D721Med (cell line): ENCODE measurements around the gene SPARC.

Experiments used
- DNase-seq: peaks from one replicate; pipeline ENCODE4 v3.0.0; 2011; ENCODE audit warnings: low spot score; ENCODE audit not compliant: insufficient read length
- FAIRE-seq: peaks from 2 replicates; lab custom pipeline; 2011; peaks lifted over from hg19 to GRCh38; lab: Jason Lieb, UNC
- CTCF ChIP-seq: IDR thresholded peaks from 2 replicates; pipeline ENCODE4 v1.5.1; 2012; ENCODE audit warnings: mild to moderate bottlenecking, control low read depth; ENCODE audit not compliant: insufficient read depth; ENCODE audit errors: missing control alignments

Gene SPARC

GRCh38 chr5:151657114-151657513 lies 29.6 kb downstream of the SPARC start:
- no peak for TF ChIP-seq CTCF
- no peak for DNase-seq
- FAIRE-seq = no peak

GRCh38 chr5:151656311-151656710 lies 30.4 kb downstream of the SPARC start:
- DNase-seq = no peak
- no peak for FAIRE-seq
- TF ChIP-seq CTCF = no peak

- TF ChIP-seq CTCF = peak; percentile 97
- peak; percentile 49 for DNase-seq
- no peak for FAIRE-seq
Observed at GRCh38 chr5:151651997-151652645, 34.6 kb downstream of the SPARC start.

- no peak for FAIRE-seq
- no peak for DNase-seq
- TF ChIP-seq CTCF = no peak
Observed at GRCh38 chr5:151648988-151649387, 37.7 kb downstream of the SPARC start.

GRCh38 chr5:151648089-151648488 lies 38.6 kb downstream of the SPARC start:
- no peak for TF ChIP-seq CTCF
- DNase-seq (no peak), FAIRE-seq (no peak)

GRCh38 chr5:151647320-151647861 lies 39.3 kb downstream of the SPARC start:
- no peak for TF ChIP-seq CTCF
- DNase-seq (no peak), FAIRE-seq (no peak)

- no peak for FAIRE-seq
- TF ChIP-seq CTCF = no peak
Observed at GRCh38 chr5:151646334-151646733, 40.4 kb downstream of the SPARC start.

More at GRCh38 chr5:151646334-151646733, 40.4 kb downstream of the SPARC start:
- no peak for DNase-seq
